OCI-M1 (cell line): ENCODE results near the gene OGFR.

Experiments
- DNase-seq: peaks from one replicate; lab custom pipeline; 2025; lab: John Stamatoyannopoulos, UW

Gene OGFR

DNA sequence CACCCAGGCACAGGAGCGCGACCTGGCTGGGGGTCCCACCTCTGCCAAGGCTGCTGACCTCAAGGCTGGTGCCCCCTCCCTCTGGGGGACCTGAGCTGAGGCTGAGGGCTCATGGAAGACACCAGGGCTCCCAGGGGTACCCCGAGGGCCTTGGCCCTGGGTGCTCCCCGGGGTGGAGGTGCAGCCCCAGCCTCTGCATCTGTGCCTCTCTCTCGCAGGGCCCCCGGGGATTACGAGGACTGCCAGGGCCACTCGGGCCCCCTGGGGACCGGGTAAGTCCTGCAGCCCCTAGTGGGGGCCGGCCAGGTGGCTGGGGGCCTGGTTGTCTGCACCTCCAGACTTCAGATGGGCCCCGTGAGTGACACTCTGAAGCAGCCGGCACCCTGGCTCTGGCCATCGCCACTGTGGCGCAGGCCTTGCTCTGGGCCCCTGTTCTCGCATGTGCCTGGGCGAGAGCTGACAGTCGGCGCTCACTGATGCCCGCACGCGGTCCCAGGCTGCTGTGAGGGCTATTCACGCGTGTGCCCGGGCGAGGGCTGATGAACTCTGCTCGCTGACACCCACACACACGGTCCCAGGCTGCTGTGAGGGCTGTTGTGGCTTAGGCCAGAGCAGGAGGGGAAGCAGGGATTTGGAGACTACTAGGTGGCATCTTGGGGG lies 21.5 kb downstream of the OGFR start:
- DNase-seq, result no peak

DNA sequence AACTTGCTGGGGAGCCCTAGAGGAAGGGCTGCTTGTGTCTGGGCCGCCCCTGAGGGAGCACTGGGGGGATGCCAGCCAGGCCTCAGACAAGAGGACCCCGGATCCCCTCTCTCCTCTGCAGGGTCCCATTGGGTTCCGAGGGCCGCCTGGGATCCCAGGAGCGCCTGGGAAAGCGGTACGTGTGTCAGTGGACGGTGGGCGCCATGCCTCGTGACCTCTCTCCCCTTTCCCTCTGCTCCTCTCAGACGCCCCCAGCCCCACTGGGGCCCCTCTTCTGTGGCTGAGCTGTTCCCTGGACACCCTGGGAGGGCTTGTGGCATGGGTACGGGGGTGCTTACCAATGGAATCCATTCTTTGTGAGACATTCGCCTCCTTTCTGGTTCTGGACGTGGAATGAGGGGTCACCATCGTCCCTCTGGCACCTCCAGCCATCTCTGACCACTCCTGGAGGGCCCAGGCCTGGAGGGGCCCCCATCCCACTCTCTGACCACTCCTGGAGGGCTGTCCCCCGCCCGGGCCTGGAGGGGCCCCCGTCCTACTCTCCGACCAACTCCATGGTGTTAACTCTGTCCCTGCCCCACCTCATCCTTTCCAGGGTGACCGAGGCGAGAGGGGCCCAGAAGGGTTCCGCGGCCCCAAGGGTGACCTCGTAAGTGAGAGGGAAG lies 22.1 kb downstream of the OGFR start:
- no peak for DNase-seq

DNA sequence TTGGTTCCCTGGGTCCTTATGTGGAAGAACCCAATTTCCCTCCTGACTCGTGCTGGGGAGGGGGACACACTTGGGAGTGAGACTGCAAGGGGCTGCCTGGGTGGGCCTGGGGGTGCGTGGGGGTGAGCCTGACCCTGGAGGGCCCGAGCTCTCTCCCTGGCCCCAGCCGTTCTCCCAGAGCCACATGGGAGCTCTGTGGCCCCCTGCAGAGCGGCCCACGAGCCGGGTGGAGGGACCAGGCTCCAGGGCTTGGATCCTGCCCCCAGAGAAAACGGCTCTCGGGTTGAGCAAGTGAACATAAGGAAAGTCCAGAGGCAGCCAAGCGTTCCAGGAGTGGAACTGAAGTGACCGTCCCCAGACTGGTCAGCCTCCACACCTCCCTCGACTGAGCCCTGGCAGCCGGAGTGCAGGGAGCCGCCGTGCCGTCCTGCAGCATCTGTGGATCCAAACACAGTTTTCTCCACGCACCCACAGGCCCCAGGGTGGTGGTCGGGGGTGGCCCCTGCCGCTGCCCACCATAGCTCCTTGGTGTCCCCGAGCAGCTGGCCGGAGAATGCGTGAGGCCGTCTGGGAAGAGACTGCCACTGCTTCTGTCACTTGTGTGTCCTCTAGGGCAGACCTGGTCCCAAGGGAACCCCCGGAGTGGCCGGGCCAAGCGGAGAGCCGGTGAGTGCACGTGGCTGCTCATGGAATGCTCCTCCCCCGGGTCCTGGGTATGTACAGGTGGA lies 22.8 kb downstream of the OGFR start:
- DNase-seq, result peak; percentile 5

DNA sequence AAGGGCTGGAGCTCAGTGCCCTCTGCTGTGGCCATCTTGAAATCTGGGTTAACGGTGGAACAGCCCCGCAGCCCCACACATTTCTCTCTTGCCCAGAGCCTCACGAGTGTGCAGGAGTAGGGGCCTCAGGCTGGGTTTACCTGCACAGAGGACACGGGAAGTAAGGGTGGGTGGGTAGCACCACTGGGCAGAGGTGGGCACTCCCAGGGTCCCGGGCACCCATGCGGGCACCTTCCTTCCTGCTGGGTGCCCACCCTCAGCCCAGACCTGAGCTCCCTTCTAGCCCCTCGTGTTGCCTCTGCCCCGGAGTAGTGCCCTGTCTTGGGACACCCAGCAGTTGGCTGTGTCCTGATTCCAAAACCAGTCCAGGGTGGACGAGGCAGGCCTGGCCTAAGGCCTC lies 23.4 kb downstream of the OGFR start:
- DNase-seq, result no peak

DNA sequence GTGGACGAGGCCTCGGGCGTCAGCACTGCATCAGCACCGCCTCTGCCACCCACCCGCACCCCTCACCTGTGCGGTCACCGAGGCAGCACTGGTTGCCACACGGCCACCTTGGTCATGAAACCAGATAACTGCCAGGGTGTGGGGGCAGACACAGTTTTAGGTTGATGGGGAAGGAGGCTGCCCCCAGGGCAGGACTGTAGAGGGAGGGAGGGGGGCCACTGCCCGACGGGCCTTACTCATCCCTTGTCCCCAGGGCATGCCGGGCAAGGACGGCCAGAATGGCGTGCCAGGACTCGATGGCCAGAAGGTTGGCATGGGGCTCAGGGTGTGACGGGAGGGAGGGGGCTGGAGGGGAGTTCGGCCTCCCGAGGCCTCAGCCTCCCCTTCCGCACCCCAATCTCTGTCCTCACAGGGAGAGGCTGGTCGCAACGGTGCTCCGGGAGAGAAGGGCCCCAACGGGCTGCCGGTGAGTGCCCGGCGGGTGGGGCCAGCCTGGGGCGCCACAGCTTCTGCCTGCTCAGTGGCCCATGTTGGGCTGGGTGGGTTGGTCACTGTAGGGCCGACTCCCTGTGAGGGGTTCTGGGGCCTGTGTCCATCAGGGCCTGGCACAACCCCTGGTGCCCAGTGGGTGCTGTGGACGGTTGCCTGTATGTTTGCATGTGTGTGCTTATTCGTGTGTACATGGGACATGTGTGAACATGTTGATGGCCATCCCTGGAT lies 24.0 kb downstream of the OGFR start:
- DNase-seq, result no peak

DNA sequence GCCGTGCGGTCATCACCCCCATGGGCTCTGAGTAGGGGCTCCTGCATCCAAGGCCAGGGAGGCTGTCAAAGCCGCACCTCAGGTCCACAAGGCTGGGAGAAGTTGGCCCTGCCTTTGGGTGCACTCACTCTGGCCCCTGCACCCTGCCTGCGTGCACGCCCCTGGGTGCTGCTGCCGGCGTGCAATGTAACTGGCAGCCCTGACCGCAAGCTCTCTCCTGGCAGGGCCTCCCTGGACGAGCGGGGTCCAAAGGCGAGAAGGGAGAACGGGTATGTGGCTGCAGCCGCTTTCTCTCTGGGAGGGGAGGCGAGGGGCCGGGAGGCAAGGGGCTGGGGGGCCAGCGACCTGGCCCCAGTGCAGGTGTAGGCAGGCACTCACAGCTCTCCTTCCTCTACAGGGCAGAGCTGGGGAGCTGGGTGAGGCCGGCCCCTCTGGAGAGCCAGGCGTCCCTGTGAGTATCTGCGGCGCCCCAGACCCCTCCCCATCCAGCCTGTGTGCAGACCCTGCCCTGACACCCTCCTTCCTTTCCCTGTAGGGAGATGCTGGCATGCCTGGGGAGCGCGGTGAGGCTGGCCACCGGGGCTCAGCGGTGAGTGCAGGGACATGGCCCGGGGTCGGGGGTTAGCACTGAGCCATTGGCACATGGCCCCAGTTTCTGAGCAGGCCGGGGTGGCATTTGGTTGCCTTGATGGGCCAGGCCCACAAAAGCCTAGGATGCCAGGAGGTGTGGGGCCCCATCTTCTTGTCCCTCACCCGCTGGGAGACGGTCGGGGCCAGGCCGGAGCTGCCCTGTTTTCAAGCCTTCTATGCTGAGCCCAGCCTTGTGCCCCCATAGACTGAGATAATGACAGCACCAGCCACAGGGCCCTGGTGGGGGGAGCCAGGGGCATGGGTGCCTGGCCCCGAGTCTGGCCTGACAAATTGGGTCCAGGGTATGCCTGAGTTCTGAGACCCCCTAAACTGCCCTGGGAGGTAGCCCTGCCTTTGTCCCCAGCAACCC lies 24.9 kb downstream of the OGFR start:
- DNase-seq, result no peak

DNA sequence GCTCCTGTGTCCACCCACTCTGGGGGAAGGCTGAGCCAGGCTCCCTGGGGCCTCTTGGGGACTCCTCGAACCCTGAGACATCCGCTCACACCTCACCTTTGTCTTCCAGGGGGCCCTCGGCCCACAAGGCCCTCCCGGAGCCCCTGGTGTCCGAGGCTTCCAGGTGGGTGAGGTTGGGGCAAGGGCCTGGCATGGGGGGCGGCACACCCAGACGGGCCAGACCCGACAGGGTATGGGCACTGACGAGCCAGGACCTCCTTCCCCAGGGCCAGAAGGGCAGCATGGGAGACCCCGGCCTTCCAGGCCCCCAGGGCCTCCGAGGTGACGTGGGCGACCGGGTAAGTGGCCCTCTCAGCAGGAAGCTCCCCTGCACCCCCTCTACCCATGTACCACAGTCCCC lies 25.6 kb downstream of the OGFR start:
- no peak for DNase-seq

DNA sequence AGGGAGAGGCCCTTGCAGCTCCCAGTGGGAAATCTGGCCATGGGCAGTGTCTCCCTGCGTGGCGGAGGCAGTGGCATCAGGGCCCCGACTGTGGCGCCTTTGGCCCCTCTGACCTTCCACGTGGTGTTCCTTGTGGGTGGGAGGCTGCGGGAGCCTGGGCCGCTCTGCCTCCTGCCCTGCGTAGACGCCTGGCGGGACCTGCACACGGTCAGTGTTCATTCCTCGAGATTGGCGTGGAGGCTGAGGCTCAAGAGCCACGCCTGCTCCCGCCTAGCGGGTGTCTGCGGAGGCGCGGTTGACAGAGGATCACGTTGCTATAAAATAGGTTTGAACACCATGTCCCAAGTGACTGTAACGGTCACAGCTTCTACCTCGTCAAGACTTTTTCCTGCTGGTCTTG lies 26.2 kb downstream of the OGFR start:
- DNase-seq, result no peak

DNA sequence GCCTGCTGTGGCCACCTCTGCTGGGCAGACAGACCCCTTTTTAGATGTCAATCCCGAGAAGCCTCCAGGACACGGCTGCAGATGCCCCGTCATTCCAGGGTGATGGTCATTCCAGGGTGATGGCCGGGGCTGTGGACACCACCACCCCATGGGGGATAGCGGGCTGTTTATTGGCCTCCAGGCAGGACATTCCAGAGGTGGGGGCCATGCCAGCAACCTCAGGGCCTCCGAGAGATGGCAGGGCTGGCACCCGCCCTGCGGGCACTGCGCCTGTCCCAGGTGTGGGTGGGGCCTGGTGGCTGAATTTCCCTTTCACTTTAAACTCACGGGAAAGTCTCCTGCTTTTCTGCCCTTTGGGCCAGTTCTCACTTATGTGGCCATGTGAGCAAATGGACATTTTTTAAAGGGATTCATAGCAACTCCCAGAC lies 26.7 kb downstream of the OGFR start:
- DNase-seq, result no peak

DNA sequence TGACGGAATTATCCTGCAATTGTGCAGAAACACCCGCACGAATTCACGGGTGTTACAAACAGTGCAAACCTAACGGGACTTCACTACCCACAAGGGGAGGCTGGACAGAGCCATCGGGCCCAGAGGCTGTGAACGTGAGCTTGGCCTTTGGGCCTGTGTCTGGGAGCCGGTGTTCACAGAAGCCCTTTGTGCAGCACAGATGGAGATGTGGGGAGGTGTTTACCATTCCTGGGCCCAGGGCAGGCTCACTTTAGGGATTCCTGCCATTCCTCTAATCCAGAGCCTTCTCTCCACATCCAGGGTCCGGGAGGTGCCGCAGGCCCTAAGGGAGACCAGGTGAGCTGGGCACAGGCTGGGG lies 27.2 kb downstream of the OGFR start:
- no peak for DNase-seq

DNA sequence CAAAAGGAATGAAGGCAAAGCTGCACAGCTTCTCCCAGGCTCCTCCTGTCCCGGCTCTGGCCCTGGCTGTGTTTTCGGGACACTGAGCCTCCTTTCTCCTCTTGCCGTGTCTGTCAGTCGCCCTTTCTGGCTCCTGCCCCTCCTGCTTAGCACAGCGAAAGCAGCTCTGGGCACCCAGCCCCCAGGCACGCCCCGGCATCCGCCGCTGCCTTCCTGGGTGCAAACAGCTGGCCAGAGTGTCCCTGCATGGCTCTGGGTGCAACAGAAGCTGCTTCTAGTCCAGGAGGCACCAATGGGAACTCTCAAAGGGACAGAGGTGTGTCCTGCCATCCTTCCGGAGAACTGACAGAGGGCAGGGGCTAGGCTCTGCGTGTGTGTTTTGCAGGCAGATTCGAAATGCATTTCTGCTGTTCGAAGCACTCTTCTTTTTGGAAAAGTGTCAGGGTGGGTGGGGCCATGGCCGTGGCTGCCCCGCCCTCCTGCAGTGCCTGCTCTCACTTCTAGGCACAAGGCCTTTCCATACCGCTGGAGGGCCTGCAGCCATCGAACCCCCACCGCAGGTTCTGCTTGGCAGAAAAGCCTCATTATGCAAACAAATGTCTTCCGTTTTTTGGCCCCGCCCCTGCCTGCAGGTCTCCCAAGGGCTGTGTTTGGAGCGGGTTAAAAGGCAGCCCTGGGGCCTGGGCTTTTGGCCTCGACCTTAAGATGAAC lies 27.7 kb downstream of the OGFR start:
- peak; percentile 91 for DNase-seq

DNA sequence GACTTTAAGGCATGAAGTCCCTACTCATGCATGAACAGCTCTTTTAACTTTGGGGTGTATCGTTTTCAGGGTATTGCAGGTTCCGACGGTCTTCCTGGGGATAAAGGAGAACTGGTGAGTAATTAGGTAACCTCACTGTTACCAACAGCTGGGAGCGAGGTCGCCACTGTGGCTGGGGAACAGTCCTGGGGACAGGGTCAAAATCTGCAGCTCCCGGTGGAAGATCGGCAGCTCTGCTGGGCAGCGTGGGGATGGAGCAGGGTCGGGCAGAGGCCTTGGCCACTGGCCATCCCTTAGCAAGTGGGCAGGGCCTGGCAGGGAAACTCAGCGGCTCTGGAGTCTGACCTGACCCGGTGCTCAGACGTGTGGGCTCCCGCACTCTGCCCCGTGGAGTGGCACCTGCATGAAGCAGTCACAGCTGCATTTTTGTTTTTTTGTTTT lies 28.3 kb downstream of the OGFR start:
- DNase-seq, result no peak

DNA sequence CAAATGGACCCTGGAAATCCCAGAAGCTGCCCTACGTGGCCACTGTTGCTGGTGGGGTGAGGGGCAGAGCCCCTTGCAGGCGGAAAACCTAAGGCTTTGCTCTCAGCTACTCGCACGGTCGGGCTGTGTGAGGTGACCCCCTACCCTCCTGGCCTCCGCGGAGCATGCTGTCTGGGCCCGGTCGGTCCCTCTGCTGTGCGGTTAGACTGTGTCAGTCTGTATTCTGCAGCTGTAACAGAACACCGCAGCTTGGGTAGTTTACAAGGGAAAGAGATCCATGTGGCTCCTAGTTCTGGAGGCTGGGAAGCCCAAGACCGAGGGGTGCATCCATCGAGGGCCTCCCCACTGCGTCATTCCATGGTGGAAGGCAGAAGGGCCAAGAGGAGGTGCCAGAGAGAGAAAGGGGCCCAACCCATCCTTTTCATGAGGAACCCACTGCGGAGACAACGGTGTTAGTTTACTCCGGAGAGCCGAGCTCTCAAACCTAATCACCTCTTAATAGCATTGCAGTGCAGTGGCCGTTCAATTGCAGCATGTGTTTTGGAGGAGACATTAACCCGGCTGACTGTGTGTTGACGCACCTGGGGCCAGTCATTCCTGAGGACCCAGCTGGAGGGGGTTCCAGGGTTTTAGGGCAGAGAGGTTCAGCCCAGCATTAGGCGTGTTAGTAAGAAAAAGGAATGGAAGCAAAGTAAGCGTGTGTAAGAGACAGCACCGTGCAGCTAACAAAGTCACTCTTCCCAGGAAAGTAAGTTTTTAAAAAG lies 30.5 kb downstream of the OGFR start:
- no peak for DNase-seq

DNA sequence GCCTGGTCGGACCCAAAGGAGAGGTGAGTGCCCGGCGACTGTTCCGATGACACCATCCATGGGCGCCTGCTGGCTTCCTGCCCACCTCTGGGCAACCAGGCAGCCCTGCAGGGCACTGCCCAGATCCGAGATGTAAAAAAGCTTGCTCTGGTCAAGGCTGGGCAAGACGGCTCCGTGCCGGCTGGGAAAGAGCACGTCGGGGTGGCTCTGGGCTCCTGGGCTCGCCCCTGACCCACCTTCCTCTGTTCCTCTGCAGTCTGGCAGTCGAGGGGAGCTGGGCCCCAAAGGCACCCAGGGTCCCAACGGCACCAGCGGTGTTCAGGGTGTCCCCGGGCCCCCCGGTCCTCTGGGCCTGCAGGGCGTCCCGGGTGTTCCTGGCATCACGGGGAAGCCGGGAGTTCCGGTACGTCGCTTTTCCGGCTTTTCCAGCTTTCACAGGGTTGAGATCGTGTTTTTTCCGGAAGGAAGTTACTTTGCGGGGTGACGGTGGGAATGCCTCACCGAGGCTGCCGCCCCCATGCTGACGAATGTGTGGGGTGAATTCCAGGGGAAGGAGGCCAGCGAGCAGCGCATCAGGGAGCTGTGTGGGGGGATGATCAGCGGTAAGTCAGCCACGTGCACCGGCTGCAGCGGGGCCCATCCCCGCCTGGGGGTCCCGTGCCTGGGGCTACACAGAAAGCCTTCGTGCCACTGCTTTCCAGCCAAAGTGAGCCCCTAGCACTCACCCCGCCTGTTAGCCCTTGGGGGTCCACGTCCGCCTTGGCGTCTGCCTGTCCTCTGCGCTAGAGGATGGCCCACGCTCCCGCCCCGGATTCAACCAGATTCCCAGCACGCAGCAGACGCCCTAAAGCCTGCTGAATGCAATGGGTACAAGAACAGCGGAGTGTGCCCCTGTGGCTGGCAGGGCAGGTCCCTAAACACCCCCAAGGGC lies 31.6 kb downstream of the OGFR start:
- no peak for DNase-seq

DNA sequence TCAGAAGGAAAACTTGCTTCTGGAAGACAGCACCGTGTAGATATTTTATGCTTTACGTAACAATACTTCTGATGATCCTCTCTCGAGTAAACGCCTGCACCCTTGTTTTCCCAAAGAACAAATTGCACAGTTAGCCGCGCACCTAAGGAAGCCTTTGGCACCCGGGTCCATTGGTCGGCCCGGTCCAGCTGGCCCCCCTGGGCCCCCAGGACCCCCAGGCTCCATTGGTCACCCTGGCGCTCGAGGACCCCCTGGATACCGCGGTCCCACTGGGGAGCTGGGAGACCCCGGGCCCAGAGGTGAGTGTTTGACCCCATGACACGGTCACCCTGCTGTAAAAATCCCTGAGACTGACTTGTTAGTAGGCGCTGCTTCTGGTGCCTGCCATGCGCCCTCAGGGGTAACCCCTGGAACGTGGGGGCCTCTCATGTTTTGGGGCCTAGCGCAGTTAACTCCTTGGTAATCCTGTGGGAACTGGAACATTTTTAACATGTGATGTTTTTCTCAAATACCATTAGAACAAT lies 32.4 kb downstream of the OGFR start:
- DNase-seq, result no peak

DNA sequence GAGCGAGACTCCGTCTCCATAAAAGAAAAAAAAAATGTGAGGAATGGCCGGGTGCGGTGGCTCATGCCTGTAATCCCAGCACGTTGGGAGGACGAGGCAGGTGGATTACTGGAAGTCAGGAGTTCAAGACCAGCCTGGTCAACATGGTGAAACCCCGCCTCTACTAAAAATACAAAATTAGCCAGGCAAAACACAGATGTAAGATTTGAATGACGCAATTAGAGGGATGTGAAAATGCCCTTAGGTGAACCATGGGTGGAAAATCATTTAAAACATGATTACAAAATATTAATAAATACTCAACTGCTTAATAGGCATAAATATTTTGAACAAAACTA lies 33.1 kb downstream of the OGFR start:
- no peak for DNase-seq

DNA sequence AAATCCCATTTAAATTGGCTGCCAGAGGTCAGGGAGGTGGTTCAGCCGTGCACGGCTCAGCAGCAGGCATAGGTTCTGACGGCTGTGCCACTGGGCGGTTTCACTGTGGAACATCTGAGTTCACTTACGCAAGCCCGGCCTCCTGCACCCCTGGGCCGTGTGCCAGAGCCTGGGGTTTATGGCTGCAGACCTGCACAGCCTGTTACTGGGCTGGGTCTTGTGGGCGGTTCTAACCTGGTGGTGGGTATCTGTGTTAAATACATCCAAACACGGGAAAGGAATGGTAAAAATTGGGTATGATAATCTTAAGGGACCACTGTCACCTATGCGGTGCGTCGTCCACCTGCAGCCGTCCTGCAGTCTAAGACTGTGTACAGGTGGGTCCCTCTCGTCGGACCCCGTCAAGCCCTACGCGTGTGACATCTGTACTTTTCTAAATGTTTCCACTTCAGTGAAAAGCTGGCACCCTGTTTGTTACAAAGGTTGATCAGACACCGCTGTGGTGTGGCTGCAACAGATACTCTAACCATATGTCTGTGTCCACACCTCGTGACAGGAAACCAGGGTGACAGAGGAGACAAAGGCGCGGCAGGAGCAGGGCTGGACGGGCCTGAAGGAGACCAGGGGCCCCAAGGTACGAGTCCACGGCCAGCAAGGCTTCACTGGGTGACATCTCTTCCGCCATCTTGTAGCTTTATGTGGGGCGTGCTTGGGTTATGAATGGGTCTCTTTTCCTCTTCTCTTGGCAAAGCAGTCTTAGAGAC lies 33.7 kb downstream of the OGFR start:
- no peak for DNase-seq

DNA sequence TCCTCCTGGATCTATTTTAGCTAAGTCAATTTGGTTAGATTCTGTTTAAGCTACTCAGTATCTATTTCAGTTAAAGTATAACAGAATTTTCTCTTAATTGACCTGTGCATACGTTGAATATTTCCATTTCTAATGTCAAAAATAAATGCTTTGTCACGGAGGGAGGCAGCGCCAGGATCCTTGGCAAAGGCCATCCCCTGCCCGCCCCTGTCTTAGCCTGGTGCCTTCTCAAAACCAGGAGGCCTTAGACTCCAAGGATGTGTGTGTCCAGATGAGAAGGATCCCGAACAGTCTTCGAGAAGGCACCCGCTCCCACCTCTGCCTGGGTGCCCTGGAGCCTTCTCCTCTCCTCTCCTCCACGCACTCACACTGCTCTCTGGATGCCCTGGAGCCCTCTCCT lies 34.6 kb downstream of the OGFR start:
- DNase-seq, result no peak
